Ramos (cell line): ENCODE measurements around the gene GTF2H4.

Experiments
- in situ Hi-C: fragments of 300-500 bp; cut with MboI; formaldehyde crosslinking; loops from one replicate; pipeline ENCODE4 v1.14.3; 2022; ENCODE audit warnings: low sequenced_read_pairs; ENCODE audit not compliant: unreplicated experiment

Gene GTF2H4

DNA sequence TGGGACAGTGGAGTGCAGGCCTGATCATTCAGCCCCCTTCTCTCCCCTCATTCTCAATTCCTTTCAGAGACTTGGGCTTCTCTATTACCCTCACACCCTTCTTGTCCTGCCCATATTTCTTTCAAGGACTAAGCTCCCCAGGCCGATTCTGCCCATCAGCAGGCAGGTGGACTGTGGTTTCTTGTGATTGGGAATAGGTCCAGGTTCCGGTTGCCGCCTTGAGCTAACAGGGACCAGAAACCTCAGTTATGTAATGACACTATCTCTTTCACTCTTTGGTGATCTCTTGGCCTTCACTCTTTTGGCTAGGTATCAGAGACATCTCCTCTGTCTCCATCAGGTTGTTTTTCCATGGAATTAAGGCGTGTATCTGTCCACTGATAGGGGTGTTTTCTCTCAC, 39.2 kb downstream of the GTF2H4 start:
- in situ Hi-C loops = no loop called here

- in situ Hi-C loops = no loop called here
Observed at GRCh38 chr6:30948811-30949210, 40.8 kb downstream of the GTF2H4 start.

DNA sequence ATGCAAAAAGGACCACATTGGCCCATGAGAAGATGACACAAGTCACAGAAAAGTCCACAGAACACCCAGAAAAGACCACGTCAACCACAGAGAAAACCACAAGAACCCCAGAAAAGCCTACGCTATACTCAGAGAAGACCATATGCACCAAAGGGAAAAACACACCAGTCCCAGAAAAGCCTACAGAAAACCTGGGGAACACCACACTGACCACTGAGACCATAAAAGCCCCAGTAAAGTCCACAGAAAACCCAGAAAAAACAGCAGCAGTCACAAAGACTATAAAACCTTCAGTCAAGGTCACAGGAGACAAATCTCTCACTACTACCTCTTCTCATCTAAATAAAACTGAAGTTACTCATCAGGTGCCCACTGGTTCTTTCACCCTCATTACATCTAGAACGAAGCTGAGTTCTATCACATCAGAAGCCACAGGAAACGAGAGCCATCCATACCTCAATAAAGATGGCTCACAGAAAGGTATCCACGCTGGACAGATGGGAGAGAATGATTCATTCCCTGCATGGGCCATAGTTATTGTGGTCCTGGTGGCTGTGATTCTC, 44.0 kb downstream of the GTF2H4 start:
- in situ Hi-C loops = no loop called here

- in situ Hi-C loops = no loop called here
Observed at GRCh38 chr6:30954631-30955366, 46.8 kb downstream of the GTF2H4 start.

GRCh38 chr6:30955367-30956042, 47.5 kb downstream of the GTF2H4 start:
- in situ Hi-C loops = no loop called here

- in situ Hi-C loops = no loop called here
Observed at GRCh38 chr6:30957716-30958115, 49.7 kb downstream of the GTF2H4 start.

DNA sequence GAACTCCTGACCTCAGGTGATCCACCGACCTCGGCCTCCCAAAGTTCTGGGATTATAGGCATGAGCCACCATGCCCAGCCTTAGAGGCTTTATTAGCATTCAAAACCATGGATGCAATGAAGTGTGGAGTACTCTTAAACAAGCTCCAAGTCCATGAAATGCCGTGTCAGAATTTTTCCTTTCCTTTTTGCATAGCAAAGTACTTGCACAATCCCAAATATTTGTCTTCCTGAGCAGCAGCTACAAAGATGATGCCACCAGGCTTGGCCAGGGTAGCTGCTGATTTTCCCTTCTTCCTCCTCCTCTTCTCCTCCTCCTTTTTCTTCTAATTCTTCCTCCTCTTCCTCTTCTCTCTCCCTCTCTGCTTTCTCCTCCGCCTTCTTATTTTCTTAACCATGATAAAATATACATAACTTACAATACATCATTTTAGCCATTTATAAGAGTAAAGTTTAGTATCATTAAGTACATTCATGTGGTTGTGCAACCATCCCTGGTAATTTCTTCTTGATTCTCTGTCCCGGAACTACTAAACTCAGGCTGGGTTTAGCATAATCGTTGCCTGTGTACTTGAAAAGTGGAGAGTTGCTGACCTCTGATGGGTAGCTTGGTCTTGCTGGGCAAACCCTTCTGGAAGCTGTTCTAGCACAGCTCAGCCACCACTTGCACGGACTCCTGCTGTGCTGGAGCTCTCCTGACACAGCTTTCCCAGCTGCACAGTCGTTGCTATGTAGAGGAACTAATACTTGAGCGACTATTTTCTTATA, 53.1 kb downstream of the GTF2H4 start:
- in situ Hi-C loops = no loop called here

- in situ Hi-C loops = no loop called here
Observed at GRCh38 chr6:30962716-30963115, 54.7 kb downstream of the GTF2H4 start.

DNA sequence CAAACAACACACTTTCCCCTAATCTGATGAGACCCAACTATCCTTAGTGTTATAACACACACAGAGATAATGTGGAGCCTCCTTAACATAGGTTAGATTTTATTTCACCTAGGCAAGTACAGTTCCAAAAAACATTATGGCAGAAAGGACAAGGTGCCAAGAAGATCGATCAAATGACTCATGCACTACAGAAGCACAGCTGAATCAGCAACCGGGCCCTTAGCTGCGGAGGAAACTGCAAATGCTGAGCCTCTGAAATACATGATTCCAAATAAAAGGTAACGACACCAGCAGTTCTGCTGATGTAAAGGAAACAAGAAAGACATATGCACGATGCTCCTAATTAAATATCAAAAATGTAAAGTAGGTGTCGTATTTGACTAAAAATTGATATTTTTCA, 55.6 kb downstream of the GTF2H4 start:
- in situ Hi-C loops = no loop called here
